ENCODE results near the gene VSTM4. TPM values are rescaled to one million over a fixed set of nuclear protein-coding genes. Genes with fewer than 3 reads are reported as not detected.

VSTM4 gene
- total and polyA plus RNA-seq, 12 donors: 15.1 to 136 (median 60.3) TPM

DNA sequence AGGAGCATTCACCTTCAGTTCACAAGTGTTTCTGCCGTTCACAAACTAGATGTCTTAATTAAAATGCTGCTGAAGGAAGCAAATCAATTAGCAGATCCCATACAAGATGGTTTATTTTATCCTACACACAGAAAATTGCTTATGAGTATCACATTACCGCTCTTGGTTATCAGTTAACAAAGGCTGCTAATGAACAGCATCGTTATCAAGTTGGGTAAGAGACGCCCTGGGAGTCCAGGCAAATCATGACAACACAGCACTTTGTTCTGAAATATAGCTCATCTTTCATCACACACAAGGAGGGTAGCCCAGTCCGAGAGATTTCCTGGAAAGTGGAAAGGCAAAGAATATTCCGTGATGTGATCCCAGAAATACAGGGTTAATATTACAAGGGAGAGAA is 39.3 kb upstream of the VSTM4 start:
- DNase-seq: no peak
- intact Hi-C loops (cut with DNase I): no loop called here
- WGBS, 4 donors: 88 to 92% (median 89%) methylated on average over 6 of the region's 6 CpGs

DNA sequence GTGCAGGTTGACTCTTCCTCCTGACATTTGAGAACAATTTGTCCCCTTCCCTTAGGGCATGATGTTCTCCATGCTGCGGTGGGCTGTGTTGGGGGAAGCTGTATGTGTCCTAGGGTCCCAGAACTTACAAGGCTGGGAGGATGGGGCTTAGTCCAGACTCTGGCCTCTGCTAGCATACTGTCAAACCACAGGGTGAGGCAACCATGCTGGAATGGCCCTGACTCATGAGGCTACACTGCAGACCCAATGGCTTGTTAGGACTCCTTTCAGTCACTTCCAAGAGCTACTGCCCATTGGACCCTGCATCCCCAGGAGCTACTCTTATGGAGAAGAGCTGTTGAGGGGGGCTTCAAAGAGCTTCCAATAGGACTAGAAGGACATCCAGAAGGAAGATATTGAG is 38.6 kb upstream of the VSTM4 start:
- no peak overlapping the region for H3K27ac ChIP-seq
- H3K36me3 ChIP-seq (replicated peaks in 1 of 2): no peaks in the 10 kb centered on the region
- no peaks in the 10 kb centered on the region for H3K9me3 ChIP-seq (replicated peaks in 1 of 3)
- intact Hi-C loops (cut with DNase I): no loop called here
- no peak for TF ChIP-seq POLR2A (IDR thresholded peaks at IDR 0.05)
- TF ChIP-seq, protein P1, sequence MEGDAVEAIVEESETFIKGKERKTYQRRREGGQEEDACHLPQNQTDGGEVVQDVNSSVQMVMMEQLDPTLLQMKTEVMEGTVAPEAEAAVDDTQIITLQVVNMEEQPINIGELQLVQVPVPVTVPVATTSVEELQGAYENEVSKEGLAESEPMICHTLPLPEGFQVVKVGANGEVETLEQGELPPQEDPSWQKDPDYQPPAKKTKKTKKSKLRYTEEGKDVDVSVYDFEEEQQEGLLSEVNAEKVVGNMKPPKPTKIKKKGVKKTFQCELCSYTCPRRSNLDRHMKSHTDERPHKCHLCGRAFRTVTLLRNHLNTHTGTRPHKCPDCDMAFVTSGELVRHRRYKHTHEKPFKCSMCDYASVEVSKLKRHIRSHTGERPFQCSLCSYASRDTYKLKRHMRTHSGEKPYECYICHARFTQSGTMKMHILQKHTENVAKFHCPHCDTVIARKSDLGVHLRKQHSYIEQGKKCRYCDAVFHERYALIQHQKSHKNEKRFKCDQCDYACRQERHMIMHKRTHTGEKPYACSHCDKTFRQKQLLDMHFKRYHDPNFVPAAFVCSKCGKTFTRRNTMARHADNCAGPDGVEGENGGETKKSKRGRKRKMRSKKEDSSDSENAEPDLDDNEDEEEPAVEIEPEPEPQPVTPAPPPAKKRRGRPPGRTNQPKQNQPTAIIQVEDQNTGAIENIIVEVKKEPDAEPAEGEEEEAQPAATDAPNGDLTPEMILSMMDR (IDR thresholded peaks at IDR 0.05): no peak
- H3K4me3 ChIP-seq: no peak overlapping the region
- DNase-seq: no peak
- H3K4me1 ChIP-seq (replicated peaks in 1 of 2): no peaks in the 10 kb centered on the region
- 91 to 100% (median 100%) methylated on average over 1 of the region's 1 CpG; no CpG with 5 or more reads in 1 of the 4 donors for WGBS, 4 donors
- H3K27me3 ChIP-seq: no peaks in the 10 kb centered on the region

More for the DNA sequence above, 39.3 kb upstream of the VSTM4 start:
- no peak for TF ChIP-seq POLR2A (IDR thresholded peaks at IDR 0.05)
- TF ChIP-seq, protein P1 (IDR thresholded peaks at IDR 0.05): no peak
- no peaks in the 10 kb centered on the region for H3K4me1 ChIP-seq (replicated peaks in 1 of 2)
- H3K27me3 ChIP-seq: no peaks in the 10 kb centered on the region
- no peaks in the 10 kb centered on the region for H3K36me3 ChIP-seq (replicated peaks in 1 of 2)
- no peaks in the 10 kb centered on the region for H3K9me3 ChIP-seq (replicated peaks in 1 of 3)
- H3K27ac ChIP-seq: no peak overlapping the region
- H3K4me3 ChIP-seq: no peak overlapping the region

DNA sequence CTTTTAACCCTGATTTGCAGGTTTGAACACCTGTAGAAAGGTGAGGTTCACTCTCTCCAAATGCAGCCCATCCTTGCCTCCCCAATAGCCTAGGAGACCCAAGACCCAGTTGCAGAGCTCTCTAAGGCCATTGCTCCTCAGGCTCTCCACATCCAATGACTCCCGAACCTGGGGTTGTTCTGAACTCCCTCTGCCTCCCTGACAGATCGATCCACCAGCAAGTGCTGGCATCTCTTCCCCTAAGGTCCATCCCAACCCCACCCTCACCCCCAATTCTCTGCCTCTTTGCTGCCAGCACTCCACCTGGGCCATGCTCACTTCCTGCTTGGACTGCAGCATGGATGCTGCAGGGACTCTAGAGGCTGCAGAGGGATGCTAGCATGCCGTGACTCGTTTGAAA is 37.8 kb upstream of the VSTM4 start:
- intact Hi-C loops (cut with DNase I): no loop called here
- no peaks in the 10 kb centered on the region for H3K9me3 ChIP-seq (replicated peaks in 1 of 3)
- H3K27me3 ChIP-seq: no peaks in the 10 kb centered on the region
- no peak overlapping the region for H3K27ac ChIP-seq
- H3K36me3 ChIP-seq (replicated peaks in 1 of 2): no peaks in the 10 kb centered on the region
- WGBS, 4 donors: 60 to 85% (median 71%) methylated on average over 4 of the region's 4 CpGs
- DNase-seq: no peak
- TF ChIP-seq POLR2A (IDR thresholded peaks at IDR 0.05): no peak
- TF ChIP-seq, protein P1 (IDR thresholded peaks at IDR 0.05): no peak
- no peaks in the 10 kb centered on the region for H3K4me1 ChIP-seq (replicated peaks in 1 of 2)
- no peak overlapping the region for H3K4me3 ChIP-seq

DNA sequence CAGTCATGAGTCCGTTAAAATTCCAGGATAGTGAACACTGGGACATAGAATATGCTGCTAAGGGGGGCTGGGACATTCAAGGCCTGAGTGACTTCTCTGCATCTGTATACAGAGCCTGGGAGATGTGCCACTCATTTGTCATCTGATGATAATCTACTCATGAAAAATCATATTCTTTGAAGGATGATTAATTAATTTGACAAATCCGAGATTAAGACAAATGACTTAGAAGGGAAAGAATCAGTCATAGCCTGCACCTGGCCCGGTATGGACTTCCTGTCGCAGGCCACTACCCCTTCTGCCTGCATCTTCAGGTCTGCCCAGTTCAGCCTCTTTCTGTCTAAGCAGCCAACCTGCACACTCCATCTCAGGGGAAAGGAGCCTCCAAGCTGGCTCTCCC is 37.3 kb upstream of the VSTM4 start:
- no peaks in the 10 kb centered on the region for H3K36me3 ChIP-seq (replicated peaks in 1 of 2)
- H3K9me3 ChIP-seq (replicated peaks in 1 of 3): no peaks in the 10 kb centered on the region
- H3K4me3 ChIP-seq: no peak overlapping the region
- TF ChIP-seq, protein P1 (IDR thresholded peaks at IDR 0.05): no peak
- no peak for TF ChIP-seq POLR2A (IDR thresholded peaks at IDR 0.05)
- DNase-seq: no peak
- H3K27ac ChIP-seq: no peak overlapping the region
- H3K27me3 ChIP-seq: no peaks in the 10 kb centered on the region
- 80 to 87% (median 83%) methylated on average over 4 of the region's 4 CpGs for WGBS, 4 donors
- no peaks in the 10 kb centered on the region for H3K4me1 ChIP-seq (replicated peaks in 1 of 2)
- intact Hi-C loops (cut with DNase I): no loop called here

Measured in adrenal gland (tissue), 12 donors.